HL-60/S4 treated with retinoic acid at 250 ng/mL for 4 days and 3 days (cell line): ENCODE measurements around the gene UBAC1.
"Not testable (repeated sequence)": the region's sequence is repeated elsewhere in the genome, so short reads cannot be mapped to it uniquely, and the experiment has no call there.

Source experiments
- in situ Hi-C: fragments of 300-500 bp; cut with MboI; formaldehyde crosslinking; loops from 2 replicates; pipeline ENCODE4 v1.7.0; 2022; ENCODE audit warnings: low sequenced_read_pairs

Gene UBAC1

GRCh38 chr9:135961811-135962695 is 880 bp upstream of the UBAC1 start:
- in situ Hi-C loops = no loop called here

GRCh38 chr9:135960411-135961276 is 529 bp downstream of the UBAC1 start:
- in situ Hi-C loops = no loop called here

- in situ Hi-C loops = no loop called here
Observed at GRCh38 chr9:135959814-135960213, 1.4 kb downstream of the UBAC1 start.

- in situ Hi-C loops = no loop called here
Observed at GRCh38 chr9:135958485-135958884, 2.7 kb downstream of the UBAC1 start.

GRCh38 chr9:135957431-135957830 is 3.7 kb downstream of the UBAC1 start:
- in situ Hi-C loops = no loop called here

- in situ Hi-C loops = no loop called here
Observed at GRCh38 chr9:135956802-135957174, 4.4 kb downstream of the UBAC1 start.

GRCh38 chr9:135955934-135956801 is 5.0 kb downstream of the UBAC1 start:
- in situ Hi-C loops = no loop called here

GRCh38 chr9:135952664-135953206 is 8.4 kb downstream of the UBAC1 start:
- in situ Hi-C loops = no loop called here

- in situ Hi-C loops = no loop called here
Observed at GRCh38 chr9:135951889-135952663, 9.1 kb downstream of the UBAC1 start.

GRCh38 chr9:135951310-135951709 is 9.9 kb downstream of the UBAC1 start:
- in situ Hi-C loops = not testable (repeated sequence)

GRCh38 chr9:135950841-135951240 is 10.3 kb downstream of the UBAC1 start:
- in situ Hi-C loops = not testable (repeated sequence)

- in situ Hi-C loops = no loop called here
Observed at GRCh38 chr9:135950135-135950682, 11.0 kb downstream of the UBAC1 start.

GRCh38 chr9:135949501-135950134 is 11.6 kb downstream of the UBAC1 start:
- in situ Hi-C loops = no loop called here

- in situ Hi-C loops = no loop called here
Observed at GRCh38 chr9:135948968-135949367, 12.2 kb downstream of the UBAC1 start.

- in situ Hi-C loops = no loop called here
Observed at GRCh38 chr9:135948446-135948845, 12.7 kb downstream of the UBAC1 start.

GRCh38 chr9:135947582-135947981 is 13.6 kb downstream of the UBAC1 start:
- in situ Hi-C loops = no loop called here

GRCh38 chr9:135947105-135947504 is 14.1 kb downstream of the UBAC1 start:
- in situ Hi-C loops = not testable (repeated sequence)

GRCh38 chr9:135946392-135946994 is 14.7 kb downstream of the UBAC1 start:
- in situ Hi-C loops = no loop called here

- in situ Hi-C loops = no loop called here
Observed at GRCh38 chr9:135945969-135946368, 15.2 kb downstream of the UBAC1 start.
